GM12874 (cell line): ENCODE measurements around the gene MICAL3.

Experiments
- CTCF ChIP-seq: IDR thresholded peaks from 2 replicates; pipeline ENCODE4 v1.5.1; 2011; ENCODE audit warnings: low read depth, mild to moderate bottlenecking, control low read depth, low read length, moderate library complexity; ENCODE audit not compliant: insufficient read depth

Gene MICAL3

GRCh38 chr22:17816649-17817048 is 207.7 kb downstream of the MICAL3 start:
- no peak for TF ChIP-seq CTCF

GRCh38 chr22:17815703-17816254 is 208.6 kb downstream of the MICAL3 start:
- TF ChIP-seq CTCF: no peak

GRCh38 chr22:17814830-17815229 is 209.5 kb downstream of the MICAL3 start:
- no peak for TF ChIP-seq CTCF

- TF ChIP-seq CTCF: no peak
Observed at GRCh38 chr22:17814084-17814483, 210.3 kb downstream of the MICAL3 start.

- TF ChIP-seq CTCF: no peak
Observed at GRCh38 chr22:17811119-17811518, 213.2 kb downstream of the MICAL3 start.

GRCh38 chr22:17810570-17811116 is 213.7 kb downstream of the MICAL3 start:
- no peak for TF ChIP-seq CTCF

- TF ChIP-seq CTCF: no peak
Observed at GRCh38 chr22:17808693-17809403, 215.5 kb downstream of the MICAL3 start.
